HG02763 (cell line): ENCODE results near the gene SMAD6.

Experiments
- ATAC-seq: cut with Tn5 transposase; IDR thresholded peaks from one replicate; pipeline ENCODE4 v1.9.1; 2021; ENCODE audit warnings: mild to moderate bottlenecking, moderate library complexity; ENCODE audit not compliant: unreplicated experiment

SMAD6 gene

GRCh38 chr15:66702787-66703539 is 927 bp downstream of the SMAD6 start:
- ATAC-seq: no peak

GRCh38 chr15:66703540-66703941 is 1.5 kb downstream of the SMAD6 start:
- ATAC-seq: no peak

- no peak for ATAC-seq
Measured at GRCh38 chr15:66704019-66704802, 2.2 kb downstream of the SMAD6 start.

- ATAC-seq: no peak
Measured at GRCh38 chr15:66704803-66705153, 2.7 kb downstream of the SMAD6 start.

GRCh38 chr15:66705277-66706146 is 3.5 kb downstream of the SMAD6 start:
- no peak for ATAC-seq

- no peak for ATAC-seq
Measured at GRCh38 chr15:66706225-66706732, 4.2 kb downstream of the SMAD6 start.

GRCh38 chr15:66706840-66707239 is 4.8 kb downstream of the SMAD6 start:
- no peak for ATAC-seq

- no peak for ATAC-seq
Measured at GRCh38 chr15:66707310-66708082, 5.5 kb downstream of the SMAD6 start.

GRCh38 chr15:66708389-66708788 is 6.4 kb downstream of the SMAD6 start:
- no peak for ATAC-seq

- ATAC-seq: no peak
Measured at GRCh38 chr15:66709884-66710283, 7.8 kb downstream of the SMAD6 start.

- no peak for ATAC-seq
Measured at GRCh38 chr15:66711260-66711659, 9.2 kb downstream of the SMAD6 start.

GRCh38 chr15:66711862-66712261 is 9.8 kb downstream of the SMAD6 start:
- no peak for ATAC-seq

- peak; percentile 61 for ATAC-seq
Measured at GRCh38 chr15:66713843-66714508, 11.9 kb downstream of the SMAD6 start.

- no peak for ATAC-seq
Measured at GRCh38 chr15:66714543-66714981, 12.5 kb downstream of the SMAD6 start.

- ATAC-seq: no peak
Measured at GRCh38 chr15:66715181-66715624, 13.2 kb downstream of the SMAD6 start.

GRCh38 chr15:66715720-66716655 is 14.0 kb downstream of the SMAD6 start:
- no peak for ATAC-seq

- no peak for ATAC-seq
Measured at GRCh38 chr15:66716656-66717020, 14.6 kb downstream of the SMAD6 start.

GRCh38 chr15:66718220-66718988 is 16.4 kb downstream of the SMAD6 start:
- no peak for ATAC-seq
